NT2/D1 (cell line): ENCODE measurements around the gene SHLD2.
"Not testable (repeated sequence)": the region's sequence is repeated elsewhere in the genome, so short reads cannot be mapped to it uniquely, and the experiment has no call there.

Experiments used
- SUZ12 ChIP-seq: IDR thresholded peaks from 2 replicates; pipeline ENCODE4 v1.6.1; 2011; ENCODE audit not compliant: insufficient read length, insufficient read depth; ENCODE audit errors: extremely low read depth
- ZNF274 ChIP-seq: IDR thresholded peaks from 2 replicates; pipeline ENCODE4 v1.6.1; 2011; ENCODE audit warnings: mild to moderate bottlenecking, low read depth, low read length

GRCh38 chr10:87206922-87207321 lies 111.9 kb downstream of the SHLD2 start:
- not testable (repeated sequence) for TF ChIP-seq ZNF274, SUZ12
